Loucy (cell line): ENCODE data around the gene PAQR9.

Source experiments
- EZH2phosphoT487 ChIP-seq: fragments of 200-600 bp; IDR thresholded peaks from 2 replicates; pipeline ENCODE4 v1.6.1; 2018; ENCODE audit warnings: antibody characterized with exemption, mild to moderate bottlenecking, moderate library complexity, borderline replicate concordance
- TF ChIP-seq, protein P1 (sequence below): fragments of 200-600 bp; sonication (generic); conservative IDR thresholded peaks from 2 replicates; pipeline ENCODE4 v1.5.1; 2014; ENCODE audit warnings: mild to moderate bottlenecking, antibody characterized with exemption, low read length

DNA sequence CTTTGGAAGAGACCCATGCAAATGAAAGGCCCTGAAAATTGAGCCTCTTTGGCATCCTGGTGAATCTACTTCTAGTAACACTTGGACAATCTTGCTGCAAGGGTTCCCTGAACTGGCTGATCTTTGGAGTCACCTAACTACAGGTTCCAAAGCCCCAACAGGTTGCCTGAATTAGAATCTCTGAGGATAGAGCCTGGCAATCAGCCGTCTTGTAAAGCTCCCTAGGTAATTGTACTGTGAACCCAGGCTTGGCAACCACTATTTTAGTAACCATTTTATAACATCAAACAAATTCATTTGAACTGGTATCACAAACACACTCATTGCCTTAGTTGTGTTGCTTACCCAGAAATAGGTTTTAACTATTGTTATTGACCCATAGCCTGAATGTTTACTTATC is 20.1 kb downstream of the PAQR9 start:
- TF ChIP-seq, protein P1, sequence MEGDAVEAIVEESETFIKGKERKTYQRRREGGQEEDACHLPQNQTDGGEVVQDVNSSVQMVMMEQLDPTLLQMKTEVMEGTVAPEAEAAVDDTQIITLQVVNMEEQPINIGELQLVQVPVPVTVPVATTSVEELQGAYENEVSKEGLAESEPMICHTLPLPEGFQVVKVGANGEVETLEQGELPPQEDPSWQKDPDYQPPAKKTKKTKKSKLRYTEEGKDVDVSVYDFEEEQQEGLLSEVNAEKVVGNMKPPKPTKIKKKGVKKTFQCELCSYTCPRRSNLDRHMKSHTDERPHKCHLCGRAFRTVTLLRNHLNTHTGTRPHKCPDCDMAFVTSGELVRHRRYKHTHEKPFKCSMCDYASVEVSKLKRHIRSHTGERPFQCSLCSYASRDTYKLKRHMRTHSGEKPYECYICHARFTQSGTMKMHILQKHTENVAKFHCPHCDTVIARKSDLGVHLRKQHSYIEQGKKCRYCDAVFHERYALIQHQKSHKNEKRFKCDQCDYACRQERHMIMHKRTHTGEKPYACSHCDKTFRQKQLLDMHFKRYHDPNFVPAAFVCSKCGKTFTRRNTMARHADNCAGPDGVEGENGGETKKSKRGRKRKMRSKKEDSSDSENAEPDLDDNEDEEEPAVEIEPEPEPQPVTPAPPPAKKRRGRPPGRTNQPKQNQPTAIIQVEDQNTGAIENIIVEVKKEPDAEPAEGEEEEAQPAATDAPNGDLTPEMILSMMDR: no peak
- no peak for TF ChIP-seq EZH2phosphoT487
